Ishikawa (cell line): ENCODE results near the gene LRRTM4.

Experiments used
- CEBPB ChIP-seq: IDR thresholded peaks from 2 replicates; pipeline ENCODE4 v1.6.1; 2012
- CREB1 ChIP-seq: IDR thresholded peaks from 2 replicates; pipeline ENCODE4 v1.6.1; 2012; ENCODE audit warnings: low read depth
- EGR1 ChIP-seq: IDR thresholded peaks from 2 replicates; pipeline ENCODE4 v1.6.1; 2012
- EP300 ChIP-seq: IDR thresholded peaks from 2 replicates; pipeline ENCODE4 v1.6.1; 2012; ENCODE audit warnings: borderline replicate concordance
- FOXM1 ChIP-seq: IDR thresholded peaks from 2 replicates; pipeline ENCODE4 v1.6.1; 2012; ENCODE audit warnings: low read depth, borderline replicate concordance
- NFIC ChIP-seq: IDR thresholded peaks from 2 replicates; pipeline ENCODE4 v1.6.1; 2012
- RAD21 ChIP-seq: IDR thresholded peaks from 2 replicates; pipeline ENCODE4 v1.6.1; 2012; ENCODE audit warnings: low read depth
- TAF1 ChIP-seq: IDR thresholded peaks from 2 replicates; pipeline ENCODE4 v1.6.1; 2012; ENCODE audit warnings: low read depth, mild to moderate bottlenecking
- TCF12 ChIP-seq: IDR thresholded peaks from 2 replicates; pipeline ENCODE4 v1.6.1; 2012; ENCODE audit warnings: low read depth
- TEAD4 ChIP-seq: IDR thresholded peaks from 2 replicates; pipeline ENCODE4 v1.6.1; 2012
- YY1 ChIP-seq: IDR thresholded peaks from 2 replicates; pipeline ENCODE4 v1.6.1; 2012; ENCODE audit warnings: low read depth
- ZBTB7A ChIP-seq: IDR thresholded peaks from 2 replicates; pipeline ENCODE4 v1.6.1; 2012; ENCODE audit warnings: low read depth
- TF ChIP-seq, protein P1 (sequence below): IDR thresholded peaks from 2 replicates; pipeline ENCODE4 v1.6.1; 2012; ENCODE audit warnings: low read depth, mild to moderate bottlenecking
- TF ChIP-seq, protein P2 (sequence below): IDR thresholded peaks from 2 replicates; pipeline ENCODE4 v1.6.1; 2012
- TF ChIP-seq, protein P3 (sequence below): IDR thresholded peaks from 2 replicates; pipeline ENCODE4 v1.6.1; 2012

Gene LRRTM4

DNA sequence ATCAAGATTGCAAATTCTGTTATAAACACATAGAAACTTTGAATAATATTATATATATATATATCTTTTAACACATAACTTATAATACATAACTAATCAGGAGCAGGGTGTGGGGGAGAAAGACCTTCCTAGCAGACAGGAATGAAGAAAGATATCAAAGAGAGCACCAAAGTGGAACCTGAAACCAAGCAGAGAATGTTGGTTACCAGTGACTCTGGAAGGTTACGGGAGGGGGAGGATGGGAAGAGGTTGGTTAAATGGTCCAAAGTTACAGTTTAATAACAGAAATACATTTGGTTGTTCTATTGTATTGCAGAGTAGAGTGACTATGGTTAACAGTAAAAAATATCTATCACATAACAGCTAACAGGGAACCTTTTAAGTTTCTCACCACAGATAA, 366.7 kb downstream of the LRRTM4 start:
- no peak for TF ChIP-seq EGR1

DNA sequence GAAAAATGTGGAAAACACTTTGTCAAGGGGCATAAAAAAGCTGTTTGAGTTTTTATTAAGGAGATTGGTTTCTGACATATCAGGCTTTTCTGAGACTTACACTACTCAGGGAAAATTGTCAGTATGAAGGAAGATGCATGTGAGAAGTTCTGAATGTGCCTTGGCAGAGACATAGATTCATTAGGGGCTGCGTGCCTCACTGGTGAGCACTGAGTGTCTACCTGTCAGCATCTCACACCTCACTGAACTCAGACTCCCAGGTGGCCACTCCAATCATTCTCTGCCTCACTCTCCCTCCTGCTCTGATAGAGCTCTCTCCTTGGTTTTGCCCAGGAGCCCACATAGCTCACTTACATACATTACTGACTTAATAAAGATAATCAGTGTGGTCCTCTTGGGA, 372.6 kb downstream of the LRRTM4 start:
- TF ChIP-seq TEAD4 (no peak), TCF12 (no peak), RAD21 (no peak), NFIC (no peak), YY1 (no peak), CEBPB (no peak), EP300 (no peak), ZBTB7A (no peak), FOXM1 (no peak), EGR1 (no peak), TAF1 (no peak), CREB1 (no peak)
- TF ChIP-seq, protein P1, sequence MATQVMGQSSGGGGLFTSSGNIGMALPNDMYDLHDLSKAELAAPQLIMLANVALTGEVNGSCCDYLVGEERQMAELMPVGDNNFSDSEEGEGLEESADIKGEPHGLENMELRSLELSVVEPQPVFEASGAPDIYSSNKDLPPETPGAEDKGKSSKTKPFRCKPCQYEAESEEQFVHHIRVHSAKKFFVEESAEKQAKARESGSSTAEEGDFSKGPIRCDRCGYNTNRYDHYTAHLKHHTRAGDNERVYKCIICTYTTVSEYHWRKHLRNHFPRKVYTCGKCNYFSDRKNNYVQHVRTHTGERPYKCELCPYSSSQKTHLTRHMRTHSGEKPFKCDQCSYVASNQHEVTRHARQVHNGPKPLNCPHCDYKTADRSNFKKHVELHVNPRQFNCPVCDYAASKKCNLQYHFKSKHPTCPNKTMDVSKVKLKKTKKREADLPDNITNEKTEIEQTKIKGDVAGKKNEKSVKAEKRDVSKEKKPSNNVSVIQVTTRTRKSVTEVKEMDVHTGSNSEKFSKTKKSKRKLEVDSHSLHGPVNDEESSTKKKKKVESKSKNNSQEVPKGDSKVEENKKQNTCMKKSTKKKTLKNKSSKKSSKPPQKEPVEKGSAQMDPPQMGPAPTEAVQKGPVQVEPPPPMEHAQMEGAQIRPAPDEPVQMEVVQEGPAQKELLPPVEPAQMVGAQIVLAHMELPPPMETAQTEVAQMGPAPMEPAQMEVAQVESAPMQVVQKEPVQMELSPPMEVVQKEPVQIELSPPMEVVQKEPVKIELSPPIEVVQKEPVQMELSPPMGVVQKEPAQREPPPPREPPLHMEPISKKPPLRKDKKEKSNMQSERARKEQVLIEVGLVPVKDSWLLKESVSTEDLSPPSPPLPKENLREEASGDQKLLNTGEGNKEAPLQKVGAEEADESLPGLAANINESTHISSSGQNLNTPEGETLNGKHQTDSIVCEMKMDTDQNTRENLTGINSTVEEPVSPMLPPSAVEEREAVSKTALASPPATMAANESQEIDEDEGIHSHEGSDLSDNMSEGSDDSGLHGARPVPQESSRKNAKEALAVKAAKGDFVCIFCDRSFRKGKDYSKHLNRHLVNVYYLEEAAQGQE, result no peak
- TF ChIP-seq, protein P2, sequence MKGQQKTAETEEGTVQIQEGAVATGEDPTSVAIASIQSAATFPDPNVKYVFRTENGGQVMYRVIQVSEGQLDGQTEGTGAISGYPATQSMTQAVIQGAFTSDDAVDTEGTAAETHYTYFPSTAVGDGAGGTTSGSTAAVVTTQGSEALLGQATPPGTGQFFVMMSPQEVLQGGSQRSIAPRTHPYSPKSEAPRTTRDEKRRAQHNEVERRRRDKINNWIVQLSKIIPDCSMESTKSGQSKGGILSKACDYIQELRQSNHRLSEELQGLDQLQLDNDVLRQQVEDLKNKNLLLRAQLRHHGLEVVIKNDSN, result no peak
- TF ChIP-seq, protein P3, sequence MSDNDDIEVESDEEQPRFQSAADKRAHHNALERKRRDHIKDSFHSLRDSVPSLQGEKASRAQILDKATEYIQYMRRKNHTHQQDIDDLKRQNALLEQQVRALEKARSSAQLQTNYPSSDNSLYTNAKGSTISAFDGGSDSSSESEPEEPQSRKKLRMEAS, result no peak

DNA sequence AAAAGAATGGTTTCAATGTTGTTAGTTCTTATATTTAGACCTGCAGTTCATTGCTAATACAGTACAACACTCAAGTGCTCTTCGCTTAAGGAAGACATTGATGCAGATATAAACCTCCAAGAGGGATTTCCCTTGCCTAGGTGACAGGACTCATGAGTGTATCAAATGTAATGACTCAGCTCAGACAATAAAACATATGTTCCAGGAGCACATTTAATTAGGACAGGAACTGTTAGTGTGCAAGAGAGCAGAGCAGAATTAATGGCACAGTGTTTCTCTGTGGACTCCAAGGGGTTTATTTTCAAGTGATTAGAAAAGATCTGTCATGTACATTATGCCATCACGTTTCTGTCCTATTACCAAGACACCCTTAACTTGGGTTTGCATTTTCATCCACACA, 375.0 kb downstream of the LRRTM4 start:
- no peak for TF ChIP-seq ZBTB7A

DNA sequence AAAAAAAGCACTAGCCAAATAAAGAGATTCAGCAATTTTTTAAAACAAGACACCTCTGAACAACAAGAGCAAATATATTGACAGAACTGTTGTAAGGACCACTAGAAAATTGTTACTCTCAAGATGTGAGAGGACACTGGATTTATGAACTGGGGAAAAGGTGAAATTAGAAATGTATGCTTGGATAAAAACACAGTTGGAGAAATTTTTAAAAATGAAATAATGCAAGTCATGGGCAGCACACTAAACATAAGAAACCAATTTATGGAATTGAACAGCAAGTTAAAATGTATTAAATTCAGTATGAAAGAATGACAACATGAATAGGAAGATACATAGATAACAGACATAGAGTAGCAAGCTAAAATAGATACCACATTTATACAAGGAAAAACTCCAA, 377.4 kb downstream of the LRRTM4 start:
- TF ChIP-seq EGR1, result no peak

DNA sequence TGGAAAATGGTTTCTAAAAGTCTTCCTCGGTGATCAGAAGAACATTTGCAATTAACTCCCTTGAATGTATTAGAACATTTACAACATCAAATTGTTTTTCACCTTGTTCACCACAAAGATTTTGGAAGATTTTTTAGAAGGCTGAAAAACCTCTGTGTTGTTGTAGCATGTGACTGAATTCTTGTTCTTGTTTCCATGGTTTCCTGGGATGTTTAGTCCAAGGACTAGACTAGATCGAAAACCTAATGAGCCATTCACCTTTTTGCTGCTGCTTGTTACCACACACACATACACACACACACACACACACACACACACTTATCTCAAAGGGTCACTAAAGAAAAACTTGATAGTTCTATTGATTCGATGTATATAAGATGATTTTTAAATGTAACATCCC, 380.0 kb downstream of the LRRTM4 start:
- TF ChIP-seq NFIC, result no peak
- no peak for TF ChIP-seq FOXM1

DNA sequence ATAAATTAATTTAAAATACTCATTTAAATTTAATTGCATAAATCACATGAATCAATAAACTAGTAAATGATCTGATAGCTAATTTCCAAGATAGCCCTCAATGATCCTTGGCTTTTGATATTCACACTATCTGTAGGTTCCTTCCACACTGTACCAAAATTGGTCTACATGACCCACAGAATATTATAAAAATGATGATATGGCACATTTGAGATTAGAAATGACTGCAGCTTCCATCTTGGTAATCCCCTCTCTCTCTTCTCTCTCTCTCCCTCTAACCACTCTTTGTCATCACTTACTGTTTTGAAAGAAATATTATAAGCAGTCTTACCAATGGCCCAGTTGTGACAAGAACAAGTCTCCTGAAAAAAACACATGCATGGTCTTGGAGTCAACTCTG, 394.8 kb downstream of the LRRTM4 start:
- TF ChIP-seq EGR1, result no peak
- TF ChIP-seq, protein P2, result no peak
- no peak for TF ChIP-seq YY1
- TF ChIP-seq, protein P3, result no peak

DNA sequence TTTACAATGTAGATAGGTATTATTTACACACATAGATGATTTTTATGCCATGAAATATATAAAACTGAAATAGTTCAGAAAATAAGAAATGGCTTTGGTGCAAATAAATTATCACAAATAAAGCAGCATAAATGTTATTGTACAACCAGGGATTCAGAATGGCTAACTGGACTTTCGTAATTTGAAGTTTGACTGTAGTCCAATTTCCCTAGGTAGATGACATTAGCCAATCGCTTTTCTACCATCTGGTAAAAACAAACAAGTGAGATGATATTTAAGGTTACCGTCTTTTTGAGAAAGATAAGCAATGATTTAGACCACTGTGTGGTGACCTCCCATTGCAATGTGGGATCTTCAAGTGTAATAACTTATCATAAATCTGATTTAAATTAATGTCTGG, 400.7 kb downstream of the LRRTM4 start:
- TF ChIP-seq RAD21 (no peak), TEAD4 (no peak), CEBPB (no peak), EP300 (no peak), ZBTB7A (no peak)
- TF ChIP-seq, protein P2, result no peak

DNA sequence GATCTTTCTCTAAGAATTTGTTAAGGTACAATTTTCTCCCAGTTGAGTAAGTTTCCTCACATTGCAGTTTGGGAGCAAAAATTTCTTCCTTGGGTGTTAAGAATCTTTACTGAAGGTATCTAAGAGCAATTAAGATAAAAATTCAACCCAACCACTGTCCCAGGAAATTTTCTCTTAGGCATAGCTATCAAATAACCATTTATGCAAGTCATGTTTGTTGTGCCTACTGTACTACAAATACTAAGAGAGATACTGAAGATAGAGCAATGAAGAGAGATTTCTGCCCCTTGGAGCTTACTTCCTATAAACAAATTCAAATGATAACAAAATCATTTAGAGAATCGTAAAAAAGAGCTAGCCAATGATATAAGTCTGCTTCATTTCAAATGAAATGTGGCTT, 402.8 kb downstream of the LRRTM4 start:
- TF ChIP-seq ZBTB7A, result no peak
- TF ChIP-seq RAD21, result no peak
- no peak for TF ChIP-seq CEBPB
- no peak for TF ChIP-seq TAF1
- no peak for TF ChIP-seq EP300
- no peak for TF ChIP-seq YY1
- TF ChIP-seq FOXM1, result no peak
- TF ChIP-seq, protein P3, result no peak
- TF ChIP-seq, protein P2, result no peak
- TF ChIP-seq TEAD4, result no peak

DNA sequence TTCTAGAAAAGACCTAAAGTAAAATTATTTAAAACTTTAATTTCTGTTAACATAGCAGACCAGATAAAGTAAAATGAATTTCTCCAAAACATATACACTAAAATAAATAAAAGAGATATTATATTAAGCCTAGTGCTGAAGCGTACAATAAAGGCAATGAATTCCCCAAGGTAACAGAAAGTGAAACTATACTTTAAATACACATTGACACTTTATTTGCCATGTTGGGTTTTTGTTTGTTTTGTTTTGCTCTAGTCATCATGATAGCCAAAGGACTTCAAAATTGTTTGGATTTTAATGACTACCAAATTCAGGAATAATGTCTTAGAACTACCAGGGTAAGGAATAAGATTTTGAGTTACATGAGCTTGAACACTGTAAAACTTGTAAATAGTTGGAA, 413.3 kb downstream of the LRRTM4 start:
- TF ChIP-seq, protein P3, result no peak
- TF ChIP-seq FOXM1, result no peak
- TF ChIP-seq CEBPB, result no peak
- TF ChIP-seq, protein P2, result no peak
- no peak for TF ChIP-seq TEAD4
- TF ChIP-seq YY1, result no peak
